Naive thymus-derived CD4-positive, alpha-beta T cell (primary cell): Measurements from ENCODE around the gene PTPRO. TPM values are rescaled to one million over a fixed set of nuclear protein-coding genes. Genes with fewer than 3 reads are reported as not detected.

ENCODE experiments used
- ATAC-seq: fragments of 150-1000 bp; cut with Tn5 transposase; 2 replicates; pipeline ENCODE4 v1.10.0; 2021; ENCODE audit warnings: mild to moderate bottlenecking, moderate library complexity
- CTCF ChIA-PET: fragments of 350-600 bp; sonication (Branson Sonifier 250); formaldehyde crosslinking; loops from one replicate; lab custom pipeline; 2021; ENCODE audit warnings: antibody characterized with exemption; lab: Charles Lee
- POLR2A ChIA-PET: fragments of 350-600 bp; sonication (Branson Sonifier 250); formaldehyde crosslinking; loops from one replicate; lab custom pipeline; 2021; ENCODE audit warnings: antibody characterized with exemption, inconsistent platforms; lab: Charles Lee
- DNase-seq, 9 donors: peaks; one replicate each; pipeline versions ENCODE4 v3.0.0 to v3.0.0-alpha.2; 2020 to 2022; ENCODE audit warnings: mixed read lengths in 1 of 9
- H3K27ac ChIP-seq: one replicate; pipeline ENCODE4 v1.7.0; 2013; ENCODE audit warnings: mild to moderate bottlenecking, low read depth, low read length, moderate library complexity
- H3K27me3 ChIP-seq, 2 donors: one replicate each; pipeline ENCODE4 v1.7.0; 2013; ENCODE audit warnings: low read length in 2 of 2, mild to moderate bottlenecking in 2 of 2, moderate library complexity in 2 of 2; ENCODE audit not compliant: control insufficient read depth in 2 of 2, insufficient read depth in 2 of 2
- H3K36me3 ChIP-seq, 3 experiments: 1 replicate in 2 of 3; 2 replicates in 1 of 3; pipeline ENCODE4 v1.7.0; 2013; ENCODE audit warnings: low read length in 3 of 3, mild to moderate bottlenecking in 3 of 3, moderate library complexity in 1 of 3; ENCODE audit not compliant: insufficient read depth in 3 of 3, control insufficient read depth in 2 of 3
- H3K4me1 ChIP-seq, 2 donors: one replicate each; pipeline ENCODE4 v1.7.0; 2013; ENCODE audit warnings: low read length in 2 of 2, mild to moderate bottlenecking in 2 of 2, moderate library complexity in 1 of 2; ENCODE audit not compliant: control insufficient read depth in 2 of 2, insufficient read depth in 2 of 2
- H3K4me3 ChIP-seq: 2 replicates; pipeline ENCODE4 v1.7.0; 2013; ENCODE audit warnings: mild to moderate bottlenecking, low read length
- H3K9me3 ChIP-seq, 3 experiments: 1 replicate in 2 of 3; 2 replicates in 1 of 3; pipeline ENCODE4 v1.7.0; 2013; ENCODE audit warnings: low read length in 3 of 3; ENCODE audit not compliant: control insufficient read depth in 2 of 3
- H3K27ac Mint-ChIP-seq, 9 donors: one replicate each; pipeline ENCODE4 v1.8.0; 2020 to 2022; ENCODE audit warnings: mixed read lengths in 9 of 9, mild to moderate bottlenecking in 8 of 9, moderate library complexity in 5 of 9, inconsistent platforms in 2 of 9
- H3K27me3 Mint-ChIP-seq, 5 donors: one replicate each; pipeline ENCODE4 v1.8.0; 2021 to 2022; ENCODE audit warnings: mixed read lengths in 5 of 5, mild to moderate bottlenecking in 1 of 5
- H3K36me3 Mint-ChIP-seq, 5 donors: one replicate each; pipeline ENCODE4 v1.8.0; 2020 to 2022; ENCODE audit warnings: mixed read lengths in 5 of 5, mild to moderate bottlenecking in 3 of 5, inconsistent platforms in 1 of 5
- H3K4me1 Mint-ChIP-seq, 7 donors: one replicate each; pipeline ENCODE4 v1.8.0; 2020 to 2022; ENCODE audit warnings: mixed read lengths in 7 of 7, mild to moderate bottlenecking in 3 of 7, inconsistent platforms in 1 of 7
- H3K4me3 Mint-ChIP-seq, 10 donors: one replicate each; pipeline ENCODE4 v1.8.0; 2020 to 2022; ENCODE audit warnings: mild to moderate bottlenecking in 10 of 10, mixed read lengths in 10 of 10, moderate library complexity in 6 of 10, inconsistent platforms in 2 of 10
- H3K9me3 Mint-ChIP-seq, 11 donors: one replicate each; pipeline ENCODE4 v1.8.0; 2020 to 2022; ENCODE audit warnings: mixed read lengths in 11 of 11, mild to moderate bottlenecking in 4 of 11, inconsistent platforms in 1 of 11, moderate library complexity in 1 of 11
- intact Hi-C, 2 donors: fragments of 100-400 bp; cut with micrococcal nuclease; formaldehyde crosslinking; loops; one replicate each; pipeline ENCODE4 v1.15.1; 2023
- polyA plus RNA-seq, 2 donors: library from polyadenylated mRNA; unstranded; fragments of 300-500 nt; fragmentation: Illumina TruSeq; gene quantifications; one replicate each; pipeline ENCODE4 v1.2.3, GENCODE V29; 2021
- total RNA-seq, 6 experiments: library from RNA in 5 of 6; stranded (reverse) in 5 of 6; gene quantifications; 1 replicate in 5 of 6; 2 replicates in 1 of 6; pipeline ENCODE4 v1.2.3 and lab custom pipeline; 2021 to 2026

Gene PTPRO
- total and polyA plus RNA-seq, 7 experiments from 2014 or later = 1.8 to 14.2 (median 6.7) TPM

- no peak overlapping the region for H3K27ac ChIP-seq
- no peaks in the 10 kb centered on the region for H3K36me3 ChIP-seq
- intact Hi-C loops = no loop called here
- Mint-ChIP-seq H3K27ac (no peak overlapping the region), H3K9me3 (no peaks in the 10 kb centered on the region), H3K27me3 (peaks cover 0 to 6% (median 0%) of the 10 kb centered on the region in 5 donors), H3K4me1 (peaks cover 0 to 4% (median 0%) of the 10 kb centered on the region in 7 donors), H3K36me3 (no peaks in the 10 kb centered on the region), H3K4me3 (no peak overlapping the region)
- H3K27me3 ChIP-seq = no peaks in the 10 kb centered on the region
- ChIA-PET POLR2A (no interaction called here), CTCF (no interaction called here)
- DNase-seq (no peak), ATAC-seq (no peak)
- H3K4me3 ChIP-seq = no peak overlapping the region
- no peaks in the 10 kb centered on the region for H3K9me3 ChIP-seq
- H3K4me1 ChIP-seq = no peaks in the 10 kb centered on the region
These were observed 307.5 kb downstream of the PTPRO start for GRCh38 chr12:15629761-15630160.

GRCh38 chr12:15631007-15631715 lies 308.9 kb downstream of the PTPRO start:
- H3K4me1 Mint-ChIP-seq = peaks cover 0 to 4% (median 0%) of the 10 kb centered on the region in 7 donors
- H3K36me3 Mint-ChIP-seq = no peaks in the 10 kb centered on the region
- H3K4me3 Mint-ChIP-seq = no peak overlapping the region
- Histone ChIP-seq H3K4me3 (no peak overlapping the region), H3K27me3 (no peaks in the 10 kb centered on the region), H3K27ac (no peak overlapping the region), H3K4me1 (no peaks in the 10 kb centered on the region), H3K36me3 (no peaks in the 10 kb centered on the region), H3K9me3 (no peaks in the 10 kb centered on the region)
- CTCF ChIA-PET = no interaction called here
- no peak for ATAC-seq
- H3K9me3 Mint-ChIP-seq = no peaks in the 10 kb centered on the region
- H3K27ac Mint-ChIP-seq = no peak overlapping the region
- POLR2A ChIA-PET = no interaction called here
- peaks cover 0 to 7% (median 0%) of the 10 kb centered on the region in 5 donors for H3K27me3 Mint-ChIP-seq
- intact Hi-C loops = no loop called here
- DNase-seq = no peak

GRCh38 chr12:15632708-15633107 lies 310.4 kb downstream of the PTPRO start:
- no peaks in the 10 kb centered on the region for H3K36me3 Mint-ChIP-seq
- POLR2A ChIA-PET = no interaction called here

GRCh38 chr12:15633201-15633600 lies 310.9 kb downstream of the PTPRO start:
- no peaks in the 10 kb centered on the region for H3K9me3 ChIP-seq
- DNase-seq (no peak), ATAC-seq (no peak)
- no peak overlapping the region for H3K27ac ChIP-seq
- H3K27ac Mint-ChIP-seq = no peak overlapping the region
- intact Hi-C loops = no loop called here
- H3K27me3 ChIP-seq = no peaks in the 10 kb centered on the region
- no peaks in the 10 kb centered on the region for H3K36me3 ChIP-seq
- POLR2A ChIA-PET = no interaction called here
- no peak overlapping the region for H3K4me3 Mint-ChIP-seq
- H3K27me3 Mint-ChIP-seq = peaks cover 0 to 18% (median 0%) of the 10 kb centered on the region in 5 donors
- no peaks in the 10 kb centered on the region for H3K36me3 Mint-ChIP-seq
- no peaks in the 10 kb centered on the region for H3K4me1 ChIP-seq
- H3K9me3 Mint-ChIP-seq = no peaks in the 10 kb centered on the region
- no peak overlapping the region for H3K4me3 ChIP-seq
- peaks cover 0 to 3% (median 0%) of the 10 kb centered on the region in 7 donors for H3K4me1 Mint-ChIP-seq
- CTCF ChIA-PET = interaction anchor here (0.7 kb wide), 1 partner anchor 16 kb away, joined by 3 read pairs; no protein-coding TSS in a partner anchor

More at GRCh38 chr12:15632708-15633107, 310.4 kb downstream of the PTPRO start:
- H3K36me3 ChIP-seq = no peaks in the 10 kb centered on the region
- Mint-ChIP-seq H3K27ac (no peak overlapping the region), H3K4me3 (no peak overlapping the region), H3K9me3 (no peaks in the 10 kb centered on the region), H3K4me1 (peaks cover 0 to 4% (median 0%) of the 10 kb centered on the region in 7 donors), H3K27me3 (peaks cover 0 to 15% (median 0%) of the 10 kb centered on the region in 5 donors)
- H3K9me3 ChIP-seq = no peaks in the 10 kb centered on the region
- H3K4me3 ChIP-seq = no peak overlapping the region
- H3K27me3 ChIP-seq = no peaks in the 10 kb centered on the region
- intact Hi-C loops = no loop called here
- DNase-seq (no peak), ATAC-seq (no peak)
- H3K4me1 ChIP-seq = no peaks in the 10 kb centered on the region
- CTCF ChIA-PET = interaction anchor here (0.6 to 0.7 kb wide), 2 partner anchors 16 to 224 kb away, joined by 3 to 4 read pairs; no protein-coding TSS in a partner anchor
- no peak overlapping the region for H3K27ac ChIP-seq

GRCh38 chr12:15634010-15634683 lies 311.8 kb downstream of the PTPRO start:
- intact Hi-C loops = no loop called here
- no peaks in the 10 kb centered on the region for H3K36me3 Mint-ChIP-seq
- peaks cover 0 to 18% (median 0%) of the 10 kb centered on the region in 5 donors for H3K27me3 Mint-ChIP-seq
- ATAC-seq = no peak
- no peaks in the 10 kb centered on the region for H3K9me3 Mint-ChIP-seq
- no peaks in the 10 kb centered on the region for H3K27me3 ChIP-seq
- H3K9me3 ChIP-seq = no peaks in the 10 kb centered on the region
- no peak overlapping the region for H3K27ac Mint-ChIP-seq
- no peak overlapping the region for H3K4me3 Mint-ChIP-seq
- POLR2A ChIA-PET = no interaction called here
- H3K36me3 ChIP-seq = no peaks in the 10 kb centered on the region
- no peak overlapping the region for H3K4me3 ChIP-seq
- no peak for DNase-seq
- CTCF ChIA-PET = interaction anchor here (0.6 kb wide), 1 partner anchor 797 kb away, joined by 3 read pairs; no protein-coding TSS in a partner anchor
- no peak overlapping the region for H3K27ac ChIP-seq
- H3K4me1 Mint-ChIP-seq = peaks cover 0 to 3% (median 0%) of the 10 kb centered on the region in 7 donors
- no peaks in the 10 kb centered on the region for H3K4me1 ChIP-seq

- Mint-ChIP-seq H3K4me1 (peaks cover 0 to 3% (median 0%) of the 10 kb centered on the region in 7 donors), H3K27ac (no peak overlapping the region), H3K9me3 (no peaks in the 10 kb centered on the region), H3K36me3 (peaks cover 0 to 5% (median 0%) of the 10 kb centered on the region in 5 donors), H3K27me3 (peaks cover 0 to 18% (median 0%) of the 10 kb centered on the region in 5 donors), H3K4me3 (no peak overlapping the region)
- ATAC-seq (no peak), DNase-seq (no peak)
- Histone ChIP-seq H3K4me1 (no peaks in the 10 kb centered on the region), H3K27ac (no peak overlapping the region), H3K4me3 (no peak overlapping the region), H3K27me3 (no peaks in the 10 kb centered on the region), H3K9me3 (no peaks in the 10 kb centered on the region), H3K36me3 (no peaks in the 10 kb centered on the region)
- intact Hi-C loops = no loop called here
- ChIA-PET CTCF (no interaction called here), POLR2A (no interaction called here)
These were observed 314.0 kb downstream of the PTPRO start for GRCh38 chr12:15636060-15636890.
